Motor neuron (in vitro differentiated cells): ENCODE measurements around the gene RYR2. TPM values are rescaled to one million over a fixed set of nuclear protein-coding genes. Genes with fewer than 3 reads are reported as not detected.
A peak's percentile ranks its signal among the peaks of the same experiment; 100 is the strongest.

ENCODE experiments used
- ATAC-seq, 8 experiments: fragments of 200-7000 bp; cut with Tn5 transposase; replicated peaks in 6 of 8; 2 replicates each; pipeline ENCODE4 v1.8.0; 2021; ENCODE audit warnings: mild to moderate bottlenecking in 8 of 8, moderate library complexity in 8 of 8
- H3K27ac ChIP-seq, 2 donors: fragments of 250-450 bp; sonication (Bioruptor Pico); 2 replicates each; pipeline ENCODE4 v1.9.0; 2021; ENCODE audit warnings: antibody characterized with exemption in 2 of 2, mild to moderate bottlenecking in 2 of 2, moderate library complexity in 1 of 2
- H3K4me1 ChIP-seq, 2 donors: fragments of 250-450 bp; sonication (Bioruptor Pico); replicated peaks in 1 of 2; 2 replicates each; pipeline ENCODE4 v1.6.1; 2021; ENCODE audit warnings: antibody characterized with exemption in 2 of 2, mild to moderate bottlenecking in 2 of 2, moderate library complexity in 1 of 2
- H3K4me3 ChIP-seq, 5 donors: fragments of 250-450 bp; sonication (Bioruptor Pico); 2 replicates each; pipeline ENCODE4 v1.9.0; 2021; ENCODE audit warnings: antibody characterized with exemption in 5 of 5, mild to moderate bottlenecking in 5 of 5, moderate library complexity in 4 of 5
- WGBS, 10 experiments: fragments of 450-650 bp; shearing (Covaris generic); methylation state at CpG; one replicate each; pipeline ENCODE4 v1.0.0; 2022; 5-methylcytosine and 5-hydroxymethylcytosine counted together
- in situ Hi-C, 9 experiments: fragments of 400-800 bp; cut with MboI; loops; one replicate each; pipeline ENCODE4 v1.15.0; 2021; ENCODE audit warnings: low sequenced_read_pairs in 9 of 9, low pct_unique_long_range_greater_than_20kb in 2 of 9; ENCODE audit not compliant: unreplicated experiment in 9 of 9
- total RNA-seq, 8 experiments: library from RNA; unstranded; fragments of 300-600 nt; gene quantifications; 2 replicates each; pipeline versions ENCODE4 v1.2.3 to v1.2.4, GENCODE V29; 2022

Gene RYR2
- total RNA-seq, 8 experiments from 2014 or later = 0.32 to 6.8 (median 0.63) TPM

- no peak overlapping the region for H3K27ac ChIP-seq
- peaks cover 0 to 7% of the 10 kb centered on the region in 2 donors for H3K4me1 ChIP-seq
- H3K4me3 ChIP-seq = no peak overlapping the region
- WGBS, 10 experiments = 0 to 81% (median 64%) methylated on average over 1 of the region's 1 CpG; no CpG with 5 or more reads in 1 of the 10 experiments
- in situ Hi-C loops = no loop called here
- ATAC-seq = no peak
Observed at GRCh38 chr1:237172118-237172485, 130.1 kb downstream of the RYR2 start.

GRCh38 chr1:237179503-237179902 lies 137.5 kb downstream of the RYR2 start:
- in situ Hi-C loops = no loop called here
- Histone ChIP-seq H3K4me3 (no peak overlapping the region), H3K4me1 (no peaks in the 10 kb centered on the region), H3K27ac (no peak overlapping the region)
- 42 to 100% (median 81%) methylated on average over 1 to 6 of the region's 6 CpGs for WGBS, 10 experiments
- no peak for ATAC-seq

- peak in 1 of 8 experiments; percentile 17 for ATAC-seq
- in situ Hi-C loops = no loop called here
- no peak overlapping the region for H3K4me3 ChIP-seq
- no peaks in the 10 kb centered on the region for H3K4me1 ChIP-seq
- 0 to 95% (median 93%) methylated on average over 1 to 2 of the region's 2 CpGs; no CpG with 5 or more reads in 4 of the 10 experiments for WGBS, 10 experiments
- no peak overlapping the region for H3K27ac ChIP-seq
Observed at GRCh38 chr1:237180256-237180655, 138.3 kb downstream of the RYR2 start.

- Histone ChIP-seq H3K4me3 (no peak overlapping the region), H3K4me1 (no peaks in the 10 kb centered on the region), H3K27ac (no peak overlapping the region)
- WGBS, 10 experiments = 1 to 93% (median 68%) methylated on average over 2 to 12 of the region's 12 CpGs
- ATAC-seq = peak in 7 of 8 experiments; percentile 44 to 79 (median 58)
- in situ Hi-C loops = no loop called here
Observed at GRCh38 chr1:237181743-237182317, 139.8 kb downstream of the RYR2 start.

- in situ Hi-C loops = no loop called here
- Histone ChIP-seq H3K27ac (no peak overlapping the region), H3K4me1 (no peaks in the 10 kb centered on the region), H3K4me3 (no peak overlapping the region)
- no peak for ATAC-seq
- 25 to 100% (median 82%) methylated on average over 1 to 7 of the region's 7 CpGs for WGBS, 10 experiments
Observed at GRCh38 chr1:237183963-237184540, 142.1 kb downstream of the RYR2 start.

GRCh38 chr1:237186675-237187074 lies 144.7 kb downstream of the RYR2 start:
- H3K27ac ChIP-seq = no peak overlapping the region
- in situ Hi-C loops = no loop called here

GRCh38 chr1:237187842-237188241 lies 145.9 kb downstream of the RYR2 start:
- no peak overlapping the region for H3K4me3 ChIP-seq
- H3K27ac ChIP-seq = no peak overlapping the region
- 56 to 100% (median 87%) methylated on average over 1 to 3 of the region's 3 CpGs for WGBS, 10 experiments
- ATAC-seq = no peak
- no peaks in the 10 kb centered on the region for H3K4me1 ChIP-seq
- in situ Hi-C loops = no loop called here

More at GRCh38 chr1:237186675-237187074, 144.7 kb downstream of the RYR2 start:
- ATAC-seq = peak in 7 of 8 experiments; percentile 10 to 78 (median 49)
- WGBS, 10 experiments = 5 to 87% (median 64%) methylated on average over 1 to 8 of the region's 8 CpGs; no CpG with 5 or more reads in 4 of the 10 experiments
- H3K4me1 ChIP-seq = no peaks in the 10 kb centered on the region
- H3K4me3 ChIP-seq = no peak overlapping the region

- 40 to 100% (median 90%) methylated on average over 1 to 9 of the region's 9 CpGs for WGBS, 10 experiments
- Histone ChIP-seq H3K27ac (no peak overlapping the region), H3K4me3 (no peak overlapping the region), H3K4me1 (no peaks in the 10 kb centered on the region)
- in situ Hi-C loops = no loop called here
- ATAC-seq = no peak
Observed at GRCh38 chr1:237191403-237191802, 149.4 kb downstream of the RYR2 start.

GRCh38 chr1:237197470-237198425 lies 155.8 kb downstream of the RYR2 start:
- Histone ChIP-seq H3K27ac (no peak overlapping the region), H3K4me1 (no peaks in the 10 kb centered on the region), H3K4me3 (no peak overlapping the region)
- ATAC-seq = peak in 3 of 8 experiments; percentile 19 to 72 (median 62)
- WGBS, 10 experiments = 12 to 99% (median 88%) methylated on average over 4 to 7 of the region's 7 CpGs
- in situ Hi-C loops = no loop called here

GRCh38 chr1:237199026-237199425 lies 157.0 kb downstream of the RYR2 start:
- 0 to 100% (median 87%) methylated on average over 2 to 6 of the region's 6 CpGs; no CpG with 5 or more reads in 1 of the 10 experiments for WGBS, 10 experiments
- Histone ChIP-seq H3K4me3 (no peak overlapping the region), H3K27ac (no peak overlapping the region), H3K4me1 (no peaks in the 10 kb centered on the region)
- in situ Hi-C loops = no loop called here
- no peak for ATAC-seq

- ATAC-seq = no peak
- in situ Hi-C loops = no loop called here
- Histone ChIP-seq H3K4me1 (no peaks in the 10 kb centered on the region), H3K4me3 (no peak overlapping the region), H3K27ac (no peak overlapping the region)
- 0 to 96% (median 64%) methylated on average over 1 to 4 of the region's 4 CpGs; no CpG with 5 or more reads in 2 of the 10 experiments for WGBS, 10 experiments
Observed at GRCh38 chr1:237201155-237201554, 159.2 kb downstream of the RYR2 start.

- Histone ChIP-seq H3K27ac (no peak overlapping the region), H3K4me1 (no peaks in the 10 kb centered on the region), H3K4me3 (no peak overlapping the region)
- WGBS, 10 experiments = 13 to 100% (median 80%) methylated on average over 1 to 3 of the region's 4 CpGs; no CpG with 5 or more reads in 3 of the 10 experiments
- in situ Hi-C loops = no loop called here
- ATAC-seq = no peak
Observed at GRCh38 chr1:237204841-237205240, 162.9 kb downstream of the RYR2 start.

- in situ Hi-C loops = no loop called here
- ATAC-seq = no peak
- H3K4me1 ChIP-seq = no peaks in the 10 kb centered on the region
- no peak overlapping the region for H3K27ac ChIP-seq
- H3K4me3 ChIP-seq = no peak overlapping the region
- WGBS, 10 experiments = 0 to 89% (median 71%) methylated on average over 1 to 10 of the region's 14 CpGs; no CpG with 5 or more reads in 3 of the 10 experiments
Observed at GRCh38 chr1:237205400-237206064, 163.5 kb downstream of the RYR2 start.
